ENCODE results near the gene COX6B2.

Gene COX6B2

GRCh38 chr19:55347442-55348009 lies 7.0 kb downstream of the COX6B2 start:
- Histone ChIP-seq H3K9ac (ENCODE audit: insufficient read length) (no peak overlapping the region), H3K9me3 (ENCODE audit: low read depth, low read length) (no peaks in the 10 kb centered on the region), H3K4me3 (no peak overlapping the region), H3K36me3 (ENCODE audit: insufficient read depth, low read length) (no peaks in the 10 kb centered on the region; the same call in 1 of the 2 replicates), H3K27ac (no peak overlapping the region)
- no peak for DNase-seq (ENCODE audit: low read depth, low spot score)
- TF ChIP-seq FOXP2 (optimal IDR thresholded peaks at IDR 0.05; ENCODE audit: control extremely low read depth, extremely low read length, insufficient read depth) (no peak), POLR2AphosphoS5 (IDR thresholded peaks at IDR 0.05; ENCODE audit: borderline replicate concordance, low read depth, low read length) (no peak), EZH2 (IDR thresholded peaks at IDR 0.05) (no peak)

- Histone ChIP-seq H3K4me3 (no peak overlapping the region), H3K9ac (ENCODE audit: insufficient read length) (no peak overlapping the region), H3K9me3 (ENCODE audit: low read depth, low read length) (no peaks in the 10 kb centered on the region), H3K36me3 (ENCODE audit: insufficient read depth, low read length) (no peaks in the 10 kb centered on the region; the same call in 1 of the 2 replicates), H3K27ac (no peak overlapping the region)
- TF ChIP-seq POLR2AphosphoS5 (IDR thresholded peaks at IDR 0.05; ENCODE audit: borderline replicate concordance, low read depth, low read length), result no peak
- TF ChIP-seq FOXP2 (optimal IDR thresholded peaks at IDR 0.05; ENCODE audit: control extremely low read depth, extremely low read length, insufficient read depth), result no peak
- no peak for TF ChIP-seq EZH2 (IDR thresholded peaks at IDR 0.05)
- DNase-seq (ENCODE audit: low read depth, low spot score), result no peak
Measured at GRCh38 chr19:55346725-55347441, 7.6 kb downstream of the COX6B2 start.

- H3K4me3 ChIP-seq, result no peak overlapping the region
- DNase-seq (ENCODE audit: low read depth, low spot score), result no peak
- H3K9me3 ChIP-seq (ENCODE audit: low read depth, low read length), result no peaks in the 10 kb centered on the region
- no peak for TF ChIP-seq POLR2AphosphoS5 (IDR thresholded peaks at IDR 0.05; ENCODE audit: borderline replicate concordance, low read depth, low read length)
- no peak for TF ChIP-seq EZH2 (IDR thresholded peaks at IDR 0.05)
- no peak for TF ChIP-seq FOXP2 (optimal IDR thresholded peaks at IDR 0.05; ENCODE audit: control extremely low read depth, extremely low read length, insufficient read depth)
- no peak overlapping the region for H3K9ac ChIP-seq (ENCODE audit: insufficient read length)
- no peaks in the 10 kb centered on the region; the same call in 1 of the 2 replicates for H3K36me3 ChIP-seq (ENCODE audit: insufficient read depth, low read length)
- H3K27ac ChIP-seq, result no peak overlapping the region
Measured at GRCh38 chr19:55345818-55346724, 8.4 kb downstream of the COX6B2 start.

GRCh38 chr19:55345101-55345817 lies 9.3 kb downstream of the COX6B2 start:
- TF ChIP-seq FOXP2 (optimal IDR thresholded peaks at IDR 0.05; ENCODE audit: control extremely low read depth, extremely low read length, insufficient read depth) (no peak), EZH2 (IDR thresholded peaks at IDR 0.05) (no peak), POLR2AphosphoS5 (IDR thresholded peaks at IDR 0.05; ENCODE audit: borderline replicate concordance, low read depth, low read length) (no peak)
- no peaks in the 10 kb centered on the region; the same call in 1 of the 2 replicates for H3K36me3 ChIP-seq (ENCODE audit: insufficient read depth, low read length)
- no peak overlapping the region for H3K4me3 ChIP-seq
- no peak for DNase-seq (ENCODE audit: low read depth, low spot score)
- H3K27ac ChIP-seq, result no peak overlapping the region
- no peak overlapping the region for H3K9ac ChIP-seq (ENCODE audit: insufficient read length)
- H3K9me3 ChIP-seq (ENCODE audit: low read depth, low read length), result no peaks in the 10 kb centered on the region

- no peaks in the 10 kb centered on the region for H3K9me3 ChIP-seq (ENCODE audit: low read depth, low read length)
- no peak overlapping the region for H3K9ac ChIP-seq (ENCODE audit: insufficient read length)
- no peak overlapping the region for H3K27ac ChIP-seq
- H3K36me3 ChIP-seq (ENCODE audit: insufficient read depth, low read length), result no peaks in the 10 kb centered on the region; the same call in 1 of the 2 replicates
- H3K4me3 ChIP-seq, result no peak overlapping the region
- no peak for TF ChIP-seq FOXP2 (optimal IDR thresholded peaks at IDR 0.05; ENCODE audit: control extremely low read depth, extremely low read length, insufficient read depth)
- TF ChIP-seq POLR2AphosphoS5 (IDR thresholded peaks at IDR 0.05; ENCODE audit: borderline replicate concordance, low read depth, low read length), result no peak
- TF ChIP-seq EZH2 (IDR thresholded peaks at IDR 0.05), result no peak
- DNase-seq (ENCODE audit: low read depth, low spot score), result no peak
Measured at GRCh38 chr19:55344444-55344843, 10.1 kb downstream of the COX6B2 start.

GRCh38 chr19:55341595-55342531 lies 12.7 kb downstream of the COX6B2 start:
- H3K27ac ChIP-seq, result no peak overlapping the region
- H3K9ac ChIP-seq (ENCODE audit: insufficient read length), result no peak overlapping the region

GRCh38 chr19:55341171-55341588 lies 13.3 kb downstream of the COX6B2 start:
- H3K9me3 ChIP-seq (ENCODE audit: low read depth, low read length), result no peaks in the 10 kb centered on the region
- no peaks in the 10 kb centered on the region; the same call in 1 of the 2 replicates for H3K36me3 ChIP-seq (ENCODE audit: insufficient read depth, low read length)
- no peak for DNase-seq (ENCODE audit: low read depth, low spot score)
- H3K27ac ChIP-seq, result no peak overlapping the region
- peak overlapping the region; percentile 81 for H3K4me3 ChIP-seq
- H3K9ac ChIP-seq (ENCODE audit: insufficient read length), result peak overlapping the region; percentile 86
- no peak; the same call in 1 of the 2 replicates for TF ChIP-seq POLR2AphosphoS5 (IDR thresholded peaks at IDR 0.05; ENCODE audit: borderline replicate concordance, low read depth, low read length)

More at GRCh38 chr19:55341595-55342531, 12.7 kb downstream of the COX6B2 start:
- no peak for TF ChIP-seq EZH2 (IDR thresholded peaks at IDR 0.05)
- TF ChIP-seq POLR2AphosphoS5 (IDR thresholded peaks at IDR 0.05; ENCODE audit: borderline replicate concordance, low read depth, low read length), result no peak
- no peak for TF ChIP-seq FOXP2 (optimal IDR thresholded peaks at IDR 0.05; ENCODE audit: control extremely low read depth, extremely low read length, insufficient read depth)
- H3K9me3 ChIP-seq (ENCODE audit: low read depth, low read length), result no peaks in the 10 kb centered on the region
- H3K36me3 ChIP-seq (ENCODE audit: insufficient read depth, low read length), result no peaks in the 10 kb centered on the region; the same call in 1 of the 2 replicates
- H3K4me3 ChIP-seq, result peak overlapping the region; percentile 81
- DNase-seq (ENCODE audit: low read depth, low spot score), result no peak

All from SK-N-MC (cell line).